ENCODE measurements around the gene NTRK3.

NTRK3 gene

GRCh38 chr15:87940768-87941167 is 315.8 kb downstream of the NTRK3 start:
- DNase-seq (ENCODE audit: low spot score) = no peak
- Histone ChIP-seq H3K9me3 (ENCODE audit: severe bottlenecking) (no peaks in the 10 kb centered on the region), H3K4me3 (ENCODE audit: severe bottlenecking) (no peak overlapping the region)

GRCh38 chr15:87939848-87940457 is 316.6 kb downstream of the NTRK3 start:
- H3K36me3 ChIP-seq (ENCODE audit: low read depth) = no peaks in the 10 kb centered on the region
- ATAC-seq (ENCODE audit: low read depth) = no peak
- no peak overlapping the region for H3K4me3 ChIP-seq (ENCODE audit: severe bottlenecking)
- no peak overlapping the region for H3K27ac ChIP-seq (ENCODE audit: poor library complexity, severe bottlenecking)
- peaks cover 22% of the 10 kb centered on the region for H3K27me3 ChIP-seq (ENCODE audit: insufficient read depth, poor library complexity, severe bottlenecking)
- no peaks in the 10 kb centered on the region for H3K4me1 ChIP-seq (ENCODE audit: insufficient read depth, poor library complexity, severe bottlenecking)
- no peaks in the 10 kb centered on the region for H3K9me3 ChIP-seq (ENCODE audit: severe bottlenecking)
- no peak for TF ChIP-seq CTCF (IDR thresholded peaks at IDR 0.05; ENCODE audit: poor library complexity, severe bottlenecking)
- DNase-seq (ENCODE audit: low spot score) = no peak

More at GRCh38 chr15:87940768-87941167, 315.8 kb downstream of the NTRK3 start:
- ATAC-seq (ENCODE audit: low read depth) = no peak
- Histone ChIP-seq H3K4me1 (ENCODE audit: insufficient read depth, poor library complexity, severe bottlenecking) (no peaks in the 10 kb centered on the region), H3K36me3 (ENCODE audit: low read depth) (no peaks in the 10 kb centered on the region), H3K27ac (ENCODE audit: poor library complexity, severe bottlenecking) (no peak overlapping the region), H3K27me3 (ENCODE audit: insufficient read depth, poor library complexity, severe bottlenecking) (peaks cover 22% of the 10 kb centered on the region)
- TF ChIP-seq CTCF (IDR thresholded peaks at IDR 0.05; ENCODE audit: poor library complexity, severe bottlenecking) = no peak

- ATAC-seq (ENCODE audit: low read depth) (no peak), DNase-seq (ENCODE audit: low spot score) (no peak)
- no peaks in the 10 kb centered on the region for H3K9me3 ChIP-seq (ENCODE audit: severe bottlenecking)
- no peak for TF ChIP-seq CTCF (IDR thresholded peaks at IDR 0.05; ENCODE audit: poor library complexity, severe bottlenecking)
- no peak overlapping the region for H3K4me3 ChIP-seq (ENCODE audit: severe bottlenecking)
- H3K4me1 ChIP-seq (ENCODE audit: insufficient read depth, poor library complexity, severe bottlenecking) = no peaks in the 10 kb centered on the region
- H3K27ac ChIP-seq (ENCODE audit: poor library complexity, severe bottlenecking) = no peak overlapping the region
- H3K36me3 ChIP-seq (ENCODE audit: low read depth) = no peaks in the 10 kb centered on the region
- peaks cover 22% of the 10 kb centered on the region for H3K27me3 ChIP-seq (ENCODE audit: insufficient read depth, poor library complexity, severe bottlenecking)
Measured at GRCh38 chr15:87938031-87938430, 318.5 kb downstream of the NTRK3 start.

DNA sequence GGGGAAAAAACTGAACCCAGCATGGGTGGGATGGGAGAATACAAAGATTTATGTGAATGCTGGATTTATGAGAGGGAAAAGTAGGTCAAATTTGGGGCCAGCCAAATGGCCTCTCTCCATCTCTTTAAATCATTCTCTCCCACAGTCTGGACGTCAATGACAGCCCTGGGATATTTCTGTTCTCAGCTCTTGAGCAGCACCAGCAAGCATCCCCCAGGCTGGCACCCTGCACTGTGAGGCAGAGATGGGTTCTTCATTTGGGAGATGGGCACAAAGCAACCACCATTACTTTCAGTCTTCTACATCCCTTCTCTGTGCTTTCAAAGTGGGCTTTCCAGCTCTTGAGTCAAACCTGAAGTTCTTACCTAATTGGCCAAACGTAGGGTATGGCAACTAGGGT is 321.0 kb downstream of the NTRK3 start:
- TF ChIP-seq CTCF (IDR thresholded peaks at IDR 0.05; ENCODE audit: poor library complexity, severe bottlenecking) = no peak
- Histone ChIP-seq H3K4me1 (ENCODE audit: insufficient read depth, poor library complexity, severe bottlenecking) (no peaks in the 10 kb centered on the region), H3K36me3 (ENCODE audit: low read depth) (no peaks in the 10 kb centered on the region), H3K27ac (ENCODE audit: poor library complexity, severe bottlenecking) (no peak overlapping the region), H3K27me3 (ENCODE audit: insufficient read depth, poor library complexity, severe bottlenecking) (peaks cover 20% of the 10 kb centered on the region), H3K4me3 (ENCODE audit: severe bottlenecking) (no peak overlapping the region), H3K9me3 (ENCODE audit: severe bottlenecking) (no peaks in the 10 kb centered on the region)
- DNase-seq (ENCODE audit: low spot score) = no peak
- no peak for ATAC-seq (ENCODE audit: low read depth)

GRCh38 chr15:87931584-87931983 is 325.0 kb downstream of the NTRK3 start:
- no peak for TF ChIP-seq CTCF (IDR thresholded peaks at IDR 0.05; ENCODE audit: poor library complexity, severe bottlenecking)
- no peak overlapping the region for H3K4me3 ChIP-seq (ENCODE audit: severe bottlenecking)
- no peak for DNase-seq (ENCODE audit: low spot score)
- ATAC-seq (ENCODE audit: low read depth) = no peak
- no peak overlapping the region for H3K27ac ChIP-seq (ENCODE audit: poor library complexity, severe bottlenecking)
- no peaks in the 10 kb centered on the region for H3K4me1 ChIP-seq (ENCODE audit: insufficient read depth, poor library complexity, severe bottlenecking)
- H3K36me3 ChIP-seq (ENCODE audit: low read depth) = no peaks in the 10 kb centered on the region
- no peaks in the 10 kb centered on the region for H3K27me3 ChIP-seq (ENCODE audit: insufficient read depth, poor library complexity, severe bottlenecking)
- H3K9me3 ChIP-seq (ENCODE audit: severe bottlenecking) = no peaks in the 10 kb centered on the region

Data from RWPE2 (cell line).